Transverse colon (tissue), 4 donors: ENCODE measurements around the gene HOXD10. TPM values are rescaled to one million over a fixed set of nuclear protein-coding genes. Genes with fewer than 3 reads are reported as not detected.

Experiments
- DNase-seq: peaks from one replicate; pipeline ENCODE4 v3.0.0-alpha.2; 2019
- H3K27ac ChIP-seq, 4 donors: fragments of 200-600 bp; sonication (generic); 2 replicates each; pipeline ENCODE4 v1.5.1; 2016 to 2018; ENCODE audit warnings: inconsistent platforms in 4 of 4
- H3K27me3 ChIP-seq: fragments of 200-600 bp; sonication (generic); 2 replicates; pipeline ENCODE4 v1.5.1; 2017; ENCODE audit warnings: inconsistent platforms
- H3K36me3 ChIP-seq, 4 donors: fragments of 200-600 bp; sonication (generic); 2 replicates each; pipeline ENCODE4 v1.5.1; 2017 to 2019; ENCODE audit warnings: inconsistent platforms in 4 of 4
- H3K4me1 ChIP-seq, 4 donors: fragments of 200-600 bp; sonication (generic); 2 replicates each; pipeline ENCODE4 v1.5.1; 2017 to 2020; ENCODE audit warnings: inconsistent platforms in 4 of 4
- H3K4me3 ChIP-seq, 4 donors: fragments of 200-600 bp; sonication (generic); 1 replicate in 1 of 4; 2 replicates in 3 of 4; pipeline versions ENCODE4 v1.5.1 to v1.6.1; 2017 to 2019; ENCODE audit warnings: inconsistent platforms in 4 of 4
- H3K9me3 ChIP-seq, 2 donors: fragments of 200-600 bp; sonication (generic); 2 replicates each; pipeline ENCODE4 v1.5.1; 2017 to 2019; ENCODE audit warnings: inconsistent platforms in 2 of 2
- CTCF ChIP-seq, 5 experiments: fragments of 200-600 bp in 3 of 5; fragments of 450-650 bp in 2 of 5; sonication (generic) in 3 of 5; IDR thresholded peaks; 1 replicate in 2 of 5; 2 replicates in 3 of 5; pipeline ENCODE4 v1.5.1; 2016 to 2017; ENCODE audit warnings: antibody characterized with exemption in 5 of 5, inconsistent platforms in 3 of 5, mild to moderate bottlenecking in 2 of 5, moderate library complexity in 1 of 5
- EP300 ChIP-seq: sonication (generic); formaldehyde crosslinking; IDR thresholded peaks from one replicate; pipeline ENCODE4 v1.6.1; 2017; ENCODE audit warnings: antibody characterized with exemption, low read depth
- POLR2A ChIP-seq: fragments of 450-650 bp; IDR thresholded peaks from one replicate; pipeline ENCODE4 v1.6.1; 2016; ENCODE audit warnings: antibody characterized with exemption, mild to moderate bottlenecking, moderate library complexity
- POLR2AphosphoS5 ChIP-seq, 3 donors: sonication (generic); formaldehyde crosslinking; IDR thresholded peaks; one replicate each; pipeline ENCODE4 v1.6.1; 2016; ENCODE audit warnings: antibody characterized with exemption in 3 of 3
- WGBS, 2 donors: methylation state at CpG; one replicate each; pipeline ENCODE4 v1.1.5; 2018; ENCODE audit warnings: low coverage in 1 of 2; 5-methylcytosine and 5-hydroxymethylcytosine counted together
- in situ Hi-C, 4 donors: fragments of 200-750 bp; cut with MboI; loops; one replicate each; pipeline versions ENCODE4 v1.15.0 to v1.15.1; 2017; ENCODE audit warnings: low sequenced_read_pairs in 3 of 4, low pct_ligation_motif_present in 1 of 4, low pct_unique_long_range_greater_than_20kb in 1 of 4
- intact Hi-C: fragments of 100-400 bp; cut with DNase I; formaldehyde crosslinking; loops from one replicate; pipeline ENCODE4 v1.15.1; 2023; ENCODE audit warnings: low total_unique reads
- total RNA-seq, 4 donors: library from RNA; depleted of rRNA; stranded (reverse); fragments of >200 nt; gene quantifications; one replicate each; pipeline ENCODE4 v1.1.0, GENCODE V29; 2016

The HOXD10 gene
- total RNA-seq, 4 donors from 2014 or later: 1.1 to 25.1 (median 7.6) TPM

- in situ Hi-C loops (loop anchor here in 3 of 4 donors (10.0 to 25.0 kb wide), 4 partner anchors 410 to 735 kb away; no protein-coding TSS in a partner anchor), intact Hi-C loops (no loop called here)
- WGBS, 2 donors: 4 to 6% methylated on average over 17 to 41 of the region's 45 CpGs
- peak; percentile 72 for DNase-seq
- Histone ChIP-seq H3K9me3 (no peaks in the 10 kb centered on the region), H3K4me1 (peaks cover 8 to 39% (median 29%) of the 10 kb centered on the region in 4 donors), H3K4me3 (peak overlapping the region in 3 of 4 donors; percentile 30 to 60 (median 30)), H3K27ac (no peak overlapping the region), H3K36me3 (no peaks in the 10 kb centered on the region), H3K27me3 (peaks cover 100% of the 10 kb centered on the region)
- TF ChIP-seq POLR2AphosphoS5 (IDR thresholded peaks at IDR 0.05) (peak in 1 of 3 donors; percentile 23), EP300 (no peak), CTCF (IDR thresholded peaks at IDR 0.05) (peak; percentile 81 to 88 (median 86)), POLR2A (no peak)
Observed at GRCh38 chr2:176096986-176097819, 19.4 kb upstream of the HOXD10 start.

- WGBS, 2 donors: 0 to 4% methylated on average over 6 to 18 of the region's 18 CpGs
- no peaks in the 10 kb centered on the region for H3K36me3 ChIP-seq
- in situ Hi-C loops: loop anchor here in 3 of 4 donors (10.0 to 25.0 kb wide), 4 partner anchors 411 to 736 kb away; no protein-coding TSS in a partner anchor
- H3K4me3 ChIP-seq: peak overlapping the region in 2 of 4 donors; percentile 30 to 60
- no peaks in the 10 kb centered on the region for H3K9me3 ChIP-seq
- no peak overlapping the region for H3K27ac ChIP-seq
- intact Hi-C loops: no loop called here
- peaks cover 100% of the 10 kb centered on the region for H3K27me3 ChIP-seq
- peak in 2 of 5 experiments; percentile 2 to 20 for TF ChIP-seq CTCF (IDR thresholded peaks at IDR 0.05)
- no peak for TF ChIP-seq EP300
- no peak for TF ChIP-seq POLR2AphosphoS5 (IDR thresholded peaks at IDR 0.05)
- TF ChIP-seq POLR2A: no peak
- no peak for DNase-seq
- H3K4me1 ChIP-seq: peaks cover 8 to 33% (median 26%) of the 10 kb centered on the region in 4 donors
Observed at GRCh38 chr2:176097820-176098365, 18.7 kb upstream of the HOXD10 start.

GRCh38 chr2:176098366-176099158, 18.0 kb upstream of the HOXD10 start:
- in situ Hi-C loops: loop anchor here in 3 of 4 donors (10.0 to 25.0 kb wide), 4 partner anchors 411 to 736 kb away; no protein-coding TSS in a partner anchor
- no peak overlapping the region for H3K27ac ChIP-seq
- 19% methylated on average over 14 of the region's 35 CpGs; no CpG with 5 or more reads in 1 of the 2 donors for WGBS, 2 donors
- peaks cover 100% of the 10 kb centered on the region for H3K27me3 ChIP-seq
- no peaks in the 10 kb centered on the region for H3K9me3 ChIP-seq
- intact Hi-C loops: no loop called here
- H3K4me1 ChIP-seq: peaks cover 2 to 27% (median 20%) of the 10 kb centered on the region in 4 donors
- H3K36me3 ChIP-seq: no peaks in the 10 kb centered on the region
- H3K4me3 ChIP-seq: no peak overlapping the region
- no peak for DNase-seq
- TF ChIP-seq POLR2AphosphoS5 (IDR thresholded peaks at IDR 0.05) (no peak), EP300 (no peak), POLR2A (no peak), CTCF (IDR thresholded peaks at IDR 0.05) (no peak)
